Cortex of kidney (tissue), 1 donor: Measurements from ENCODE around the gene RNF186.
"Not testable (repeated sequence)": the region's sequence is repeated elsewhere in the genome, so short reads cannot be mapped to it uniquely, and the experiment has no call there.

Experiments used
- DNase-seq: peaks from one replicate; lab custom pipeline; 2025; lab: John Stamatoyannopoulos, UW

RNF186 gene

GRCh38 chr1:19824541-19824940, 9.5 kb upstream of the RNF186 start:
- DNase-seq, result no peak

DNA sequence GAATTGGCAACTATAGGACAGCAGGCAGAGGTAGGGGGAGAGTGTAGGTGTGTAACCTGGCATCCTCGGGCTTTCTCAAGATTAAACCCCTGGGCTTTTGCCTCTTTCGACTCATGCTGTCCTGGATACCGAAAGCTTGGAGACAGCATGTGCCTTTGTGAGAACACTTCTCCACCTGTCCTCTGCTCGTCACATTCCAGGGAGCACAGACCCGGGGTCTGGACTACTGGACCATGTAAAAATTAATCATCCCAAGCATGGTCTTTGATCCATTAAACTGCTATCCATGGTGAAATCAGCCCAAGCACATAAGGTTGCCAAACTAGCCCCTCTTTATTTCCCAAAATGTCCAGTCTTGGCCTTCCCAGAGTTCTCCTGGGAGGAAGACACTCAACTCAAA, 9.0 kb upstream of the RNF186 start:
- DNase-seq, result no peak

- no peak for DNase-seq
Observed at GRCh38 chr1:19819701-19820100, 4.6 kb upstream of the RNF186 start.

GRCh38 chr1:19818324-19818723, 3.2 kb upstream of the RNF186 start:
- DNase-seq, result no peak

GRCh38 chr1:19817160-19817559, 2.1 kb upstream of the RNF186 start:
- no peak for DNase-seq

DNA sequence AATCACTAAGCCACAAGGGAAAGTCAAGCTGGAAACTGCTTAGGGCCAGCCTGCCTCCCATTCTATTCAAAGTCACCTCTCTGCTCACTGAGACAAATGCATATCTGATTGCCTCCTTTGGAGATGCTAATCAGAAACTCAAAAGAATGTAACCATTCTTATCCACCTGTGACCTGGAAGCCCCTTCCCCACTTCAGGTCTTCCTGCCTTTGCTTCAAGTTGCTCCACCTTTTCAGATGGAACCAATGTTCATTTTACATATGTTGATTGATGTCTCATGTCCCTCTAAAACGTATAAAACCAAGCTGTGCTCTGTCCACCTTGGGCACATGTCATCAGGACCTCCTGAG, 1.6 kb upstream of the RNF186 start:
- DNase-seq, result not testable (repeated sequence)

GRCh38 chr1:19815801-19816736, 986 bp upstream of the RNF186 start:
- DNase-seq, result no peak

DNA sequence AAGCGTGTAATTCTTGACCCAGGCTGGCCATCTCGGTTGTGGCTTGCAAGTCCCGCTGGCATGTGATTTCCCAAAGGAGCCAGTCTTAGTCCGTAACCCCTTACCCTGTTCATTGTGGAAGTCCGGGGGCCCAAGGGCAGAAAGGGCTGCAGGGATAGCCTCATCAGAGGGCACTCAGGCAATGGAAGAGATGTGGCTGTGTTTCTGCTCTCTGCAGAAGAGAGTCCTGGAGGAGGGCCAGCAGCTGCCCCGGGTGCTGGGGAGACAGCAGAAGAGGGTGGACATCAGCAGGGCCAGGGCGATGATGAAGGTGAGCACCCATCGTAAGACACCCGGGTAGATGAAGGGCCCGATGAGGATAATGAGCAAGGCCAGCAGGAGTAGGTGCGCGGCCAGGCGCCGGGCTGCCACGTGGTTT, 830 bp downstream of the RNF186 start:
- DNase-seq, result no peak

DNA sequence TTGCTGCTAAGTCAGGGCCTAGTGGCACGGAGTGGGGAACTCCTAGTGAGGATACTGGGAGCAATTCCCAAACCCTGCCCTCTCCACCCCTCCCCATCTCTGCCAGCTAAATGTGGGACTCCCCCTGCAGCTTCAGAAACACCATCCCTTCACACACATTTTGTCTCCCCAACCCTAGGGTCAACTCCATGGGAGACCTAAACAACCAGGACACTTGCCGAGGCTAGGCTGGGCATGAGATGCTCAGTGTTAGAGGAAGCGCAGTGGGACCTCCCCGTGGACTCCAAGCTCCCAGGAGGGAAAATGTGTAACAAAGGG, 1.5 kb downstream of the RNF186 start:
- DNase-seq, result no peak

GRCh38 chr1:19812875-19813642, 2.0 kb downstream of the RNF186 start:
- DNase-seq, result no peak

- no peak for DNase-seq
Observed at GRCh38 chr1:19811206-19811851, 3.8 kb downstream of the RNF186 start.

- DNase-seq, result no peak
Observed at GRCh38 chr1:19809044-19809750, 5.9 kb downstream of the RNF186 start.

DNA sequence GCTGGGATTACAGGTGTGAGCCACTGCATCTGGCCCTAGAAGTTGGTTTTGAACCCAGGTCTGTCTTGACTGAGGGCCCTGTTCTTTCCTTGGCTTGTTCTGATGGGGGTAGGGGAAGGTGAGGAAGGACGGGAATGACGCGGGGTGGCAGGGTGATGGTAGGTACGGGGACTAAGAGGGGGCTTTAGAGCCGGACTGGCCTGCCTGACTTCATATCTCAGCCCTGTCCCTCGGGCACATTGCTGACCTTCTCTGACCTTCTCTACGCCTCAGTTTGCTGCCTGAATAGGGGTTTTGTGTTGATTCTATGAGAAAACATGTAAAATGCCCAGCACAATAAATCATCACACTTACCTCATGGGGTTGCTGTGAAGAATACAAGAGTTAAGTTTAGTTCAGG, 6.7 kb downstream of the RNF186 start:
- no peak for DNase-seq

DNA sequence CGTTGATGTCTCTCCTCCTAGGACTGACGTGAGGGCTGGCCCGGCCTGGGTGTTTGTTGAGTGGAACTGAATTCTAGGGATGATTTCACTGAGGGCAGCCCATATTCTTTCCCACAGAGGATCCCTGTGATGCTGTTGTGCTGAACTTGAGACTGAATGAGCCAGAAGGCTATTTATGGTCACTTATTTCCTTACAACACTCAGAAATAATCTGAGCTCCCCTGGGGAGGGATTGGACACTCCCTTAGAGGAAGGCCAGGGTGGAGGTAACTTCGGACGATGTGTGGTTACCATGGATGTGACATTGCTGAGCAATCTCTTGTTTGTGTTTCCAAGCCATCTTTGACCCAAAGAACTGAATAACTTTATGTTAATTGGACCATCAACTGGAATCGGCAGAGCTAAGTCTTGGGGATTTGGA, 10.2 kb downstream of the RNF186 start:
- DNase-seq, result no peak

DNA sequence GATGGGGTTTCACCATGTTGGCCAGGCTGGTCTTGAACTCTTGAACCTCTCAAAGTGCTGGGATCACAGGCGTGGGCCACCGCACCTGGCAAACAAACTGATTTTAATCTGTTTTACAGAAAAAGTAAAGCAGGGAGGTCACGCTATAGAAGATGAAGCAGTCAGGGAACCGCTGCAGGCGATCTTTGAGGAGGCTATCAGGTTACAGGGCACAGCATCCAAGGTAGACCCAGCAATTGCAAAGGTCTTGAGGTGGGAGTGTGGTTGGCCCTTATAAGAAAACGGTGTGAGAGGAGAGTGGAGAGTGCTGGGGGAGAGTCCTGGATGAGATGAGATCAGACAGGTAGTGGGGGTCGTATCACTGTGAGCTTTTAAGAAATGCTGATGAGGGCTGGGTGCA, 12.8 kb downstream of the RNF186 start:
- DNase-seq, result no peak

DNA sequence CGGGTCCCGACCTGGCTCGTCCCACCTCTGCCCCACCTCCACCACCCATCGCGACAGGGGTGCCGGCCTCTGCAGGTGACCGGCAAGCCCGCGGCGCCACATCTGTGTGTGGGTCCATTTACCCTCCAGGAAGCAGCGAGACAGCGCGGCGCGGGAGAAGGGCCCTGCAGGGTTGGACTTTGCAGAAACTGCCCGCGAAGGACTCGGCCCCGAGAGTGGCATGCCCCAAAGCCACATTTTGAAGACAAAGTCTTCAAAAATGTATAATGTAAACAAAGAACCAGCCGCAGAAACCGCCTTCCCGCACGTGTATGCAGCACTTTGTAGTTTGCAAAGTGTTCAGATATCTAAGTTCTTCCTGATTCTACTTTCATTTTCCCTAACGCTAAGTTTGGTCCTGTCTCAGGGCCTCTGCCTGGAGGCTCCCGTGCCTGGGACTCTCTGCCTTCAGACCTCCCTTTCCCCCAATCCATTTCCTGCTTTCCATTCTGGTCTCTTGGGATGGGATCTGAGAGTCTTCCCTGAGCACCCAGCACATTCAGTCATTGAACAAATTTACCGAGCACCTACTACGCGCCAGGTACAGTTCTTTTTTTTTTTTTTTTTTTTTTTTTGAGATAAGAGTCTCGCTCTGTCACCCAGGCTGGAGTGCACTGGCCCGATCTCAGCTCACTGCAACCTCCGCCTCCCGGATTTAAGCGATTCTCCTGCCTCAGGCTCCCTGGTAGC, 14.8 kb downstream of the RNF186 start:
- DNase-seq, result no peak

- DNase-seq, result no peak
Observed at GRCh38 chr1:19799230-19800075, 15.6 kb downstream of the RNF186 start, which contains the start of gene TMCO4. Gene TMCO4 (minus strand): TSS chr1:19799916. CDS start chr1:19780758, 19,158 bp downstream.

GRCh38 chr1:19798486-19799229, 16.4 kb downstream of the RNF186 start:
- DNase-seq, result no peak

- DNase-seq, result no peak
Observed at GRCh38 chr1:19797827-19798226, 17.3 kb downstream of the RNF186 start.

- no peak for DNase-seq
Observed at GRCh38 chr1:19794583-19794982, 20.5 kb downstream of the RNF186 start.
